Small intestine (tissue), 7 donors: ENCODE data around the gene ACOT8. TPM values are rescaled to one million over a fixed set of nuclear protein-coding genes. Genes with fewer than 3 reads are reported as not detected.

Experiments
- DNase-seq, 2 donors: peaks; one replicate each; pipeline versions ENCODE4 v3.0.0 to v3.0.0-alpha.2; 2013
- FAIRE-seq: peaks from 2 replicates; lab custom pipeline; 2012; peaks lifted over from hg19 to GRCh38; lab: Jason Lieb, UNC
- H3K27ac ChIP-seq, 3 donors: one replicate each; pipeline ENCODE4 v1.5.1; 2013; ENCODE audit warnings: low read length in 2 of 3, mild to moderate bottlenecking in 2 of 3, control low read depth in 1 of 3, inconsistent platforms in 1 of 3, low read depth in 1 of 3, moderate library complexity in 1 of 3
- H3K27me3 ChIP-seq, 3 donors: one replicate each; pipeline ENCODE4 v1.6.1; 2013; ENCODE audit warnings: low read length in 3 of 3, inconsistent platforms in 1 of 3; ENCODE audit not compliant: control insufficient read depth in 3 of 3, insufficient read depth in 3 of 3
- H3K36me3 ChIP-seq, 3 donors: one replicate each; pipeline ENCODE4 v1.6.1; 2013; ENCODE audit warnings: low read length in 3 of 3, inconsistent platforms in 1 of 3, low read depth in 1 of 3, mild to moderate bottlenecking in 1 of 3, moderate library complexity in 1 of 3; ENCODE audit not compliant: control insufficient read depth in 3 of 3, insufficient read depth in 2 of 3
- H3K4me1 ChIP-seq, 3 donors: one replicate each; pipeline ENCODE4 v1.6.1; 2013; ENCODE audit warnings: low read length in 2 of 3, inconsistent platforms in 1 of 3, low read depth in 1 of 3, mild to moderate bottlenecking in 1 of 3, moderate library complexity in 1 of 3; ENCODE audit not compliant: control insufficient read depth in 3 of 3, insufficient read depth in 2 of 3
- H3K4me3 ChIP-seq, 3 donors: one replicate each; pipeline ENCODE4 v1.5.1; 2013; ENCODE audit warnings: low read length in 3 of 3, control low read depth in 1 of 3, inconsistent platforms in 1 of 3, low read depth in 1 of 3, mild to moderate bottlenecking in 1 of 3, moderate library complexity in 1 of 3
- H3K9me3 ChIP-seq, 2 donors: one replicate each; pipeline ENCODE4 v1.6.1; 2013; ENCODE audit warnings: low read depth in 1 of 2, low read length in 1 of 2; ENCODE audit not compliant: control insufficient read depth in 2 of 2, insufficient read depth in 1 of 2
- WGBS, 3 donors: extraction: QIAGEN DNeasy Blood & Tissue Kit; methylation state at CpG; one replicate each; pipeline ENCODE4 v1.1.7; 2013; 5-methylcytosine and 5-hydroxymethylcytosine counted together
- polyA plus RNA-seq, 4 donors: library from polyadenylated mRNA; stranded (reverse) in 3 of 4; unstranded in 1 of 4; fragments of 200-250 nt in 3 of 4; fragments of 120-200 nt in 1 of 4; gene quantifications; one replicate each; pipeline versions ENCODE4 v1.2.1 to v1.2.3, GENCODE V29; 2013
- donor health status: healthy with polysubstance abuse.
- donor health status: control.
- donor health status: control.
- donor health status: Bipolar disorder and iron deficiency.
- donor health status: healthy.

The ACOT8 gene
- polyA plus RNA-seq, 4 donors, result 28.6 to 123 (median 47.6) TPM

DNA sequence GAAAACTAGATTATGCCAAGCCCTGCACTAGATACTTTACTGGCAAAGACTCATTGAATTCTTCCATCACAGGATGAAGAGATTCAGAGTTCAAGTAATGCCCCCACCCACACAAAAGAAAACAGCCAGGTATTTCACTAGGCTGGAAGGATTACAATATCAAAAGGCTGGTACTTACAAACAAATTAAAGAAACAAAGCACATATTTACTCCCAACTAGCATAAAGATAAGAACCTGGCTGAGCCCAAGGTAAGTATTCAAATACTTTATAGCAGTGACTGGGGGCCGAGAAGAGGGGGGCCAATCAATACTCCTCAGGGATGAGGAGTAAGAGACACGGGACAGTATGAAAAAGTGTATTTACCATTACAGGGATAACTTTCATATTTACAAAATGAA lies 3.7 kb downstream of the ACOT8 start:
- 64 to 83% (median 70%) methylated on average over 2 of the region's 2 CpGs for WGBS, 3 donors
- no peak for DNase-seq

DNA sequence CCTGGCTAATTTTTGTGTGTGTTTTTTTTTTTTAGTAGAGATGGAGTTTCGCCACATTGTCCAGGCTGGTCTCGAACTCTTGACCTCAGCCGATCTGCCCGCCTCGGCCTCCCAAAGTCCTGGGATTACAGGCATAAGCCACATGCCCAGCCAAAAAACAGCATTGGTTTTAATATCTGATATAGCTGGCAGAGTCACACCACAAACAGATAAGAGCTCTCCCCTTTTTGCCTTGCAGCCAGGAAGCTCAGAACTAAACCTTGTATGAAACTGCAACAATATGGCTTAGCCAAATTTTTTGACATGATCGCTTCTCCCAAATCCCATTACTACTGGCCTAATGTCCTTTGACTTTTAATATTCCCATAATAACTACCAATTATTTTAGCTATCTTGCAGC lies 4.9 kb downstream of the ACOT8 start:
- Histone ChIP-seq H3K9me3 (no peaks in the 10 kb centered on the region), H3K36me3 (peaks cover 3 to 53% (median 5%) of the 10 kb centered on the region in 3 donors), H3K27ac (no peak overlapping the region), H3K27me3 (no peaks in the 10 kb centered on the region), H3K4me3 (no peak overlapping the region), H3K4me1 (peaks cover 6 to 22% (median 7%) of the 10 kb centered on the region in 3 donors)
- WGBS, 3 donors, result 97 to 100% (median 97%) methylated on average over 6 of the region's 6 CpGs
- no peak for DNase-seq
- FAIRE-seq, result no peak

More for the DNA sequence above, 3.7 kb downstream of the ACOT8 start:
- Histone ChIP-seq H3K36me3 (peaks cover 2 to 44% (median 3%) of the 10 kb centered on the region in 3 donors), H3K27me3 (no peaks in the 10 kb centered on the region), H3K9me3 (no peaks in the 10 kb centered on the region), H3K4me1 (peaks cover 6 to 22% (median 7%) of the 10 kb centered on the region in 3 donors), H3K4me3 (no peak overlapping the region), H3K27ac (no peak overlapping the region)
- no peak for FAIRE-seq

DNA sequence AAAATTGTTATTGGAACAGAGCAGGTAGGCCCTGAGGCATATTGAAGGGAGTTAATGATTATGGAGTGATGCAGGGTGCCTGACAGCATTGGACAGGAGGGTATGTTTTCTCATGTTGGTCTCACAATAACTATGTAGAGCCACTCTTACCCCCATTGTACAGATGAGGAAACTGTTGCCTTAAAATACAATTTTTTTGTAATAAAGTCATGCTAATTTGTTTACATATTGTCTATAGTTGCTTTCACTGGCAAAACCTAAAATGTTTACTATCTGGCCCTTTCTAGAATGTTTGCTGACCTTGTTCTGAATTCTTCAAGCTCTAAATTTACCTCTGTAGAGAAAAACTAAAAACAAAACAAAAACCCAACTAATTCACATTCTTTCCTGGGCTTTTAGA lies 5.7 kb downstream of the ACOT8 start:
- H3K27ac ChIP-seq, result peak overlapping the region in 1 of 3 donors; percentile 61
- H3K4me3 ChIP-seq, result no peak overlapping the region
- H3K4me1 ChIP-seq, result peaks cover 6 to 22% (median 7%) of the 10 kb centered on the region in 3 donors
- H3K9me3 ChIP-seq, result no peaks in the 10 kb centered on the region
- FAIRE-seq (no peak), DNase-seq (no peak)
- H3K36me3 ChIP-seq, result peaks cover 3 to 61% (median 5%) of the 10 kb centered on the region in 3 donors
- H3K27me3 ChIP-seq, result no peaks in the 10 kb centered on the region

DNA sequence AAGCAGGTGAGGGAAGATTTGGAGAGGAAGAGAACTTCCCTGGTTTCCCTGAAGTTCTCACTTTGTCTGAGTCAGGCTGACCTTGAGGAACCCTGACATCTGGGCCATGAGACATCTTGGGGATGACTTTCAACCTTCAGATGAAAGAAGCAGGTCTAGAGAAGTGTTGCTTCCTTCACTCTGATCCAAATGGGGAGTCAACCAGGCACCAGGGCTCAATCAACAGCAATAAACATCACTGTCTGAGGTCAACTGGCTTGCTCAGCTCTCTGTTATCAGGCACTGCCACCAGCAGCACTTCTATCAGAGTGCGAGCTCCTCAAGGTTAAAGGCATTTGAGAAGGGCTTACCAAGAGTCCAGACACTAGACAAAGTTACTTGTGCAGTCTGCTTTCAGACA lies 6.3 kb downstream of the ACOT8 start:
- Histone ChIP-seq H3K4me3 (no peak overlapping the region), H3K4me1 (peaks cover 4 to 18% (median 6%) of the 10 kb centered on the region in 3 donors), H3K9me3 (no peaks in the 10 kb centered on the region), H3K27me3 (no peaks in the 10 kb centered on the region), H3K27ac (peak overlapping the region in 1 of 3 donors; percentile 61), H3K36me3 (peaks cover 3 to 62% (median 5%) of the 10 kb centered on the region in 3 donors)
- DNase-seq (peak; percentile 42 to 58), FAIRE-seq (no peak)
- 57 to 90% (median 64%) methylated on average over 1 of the region's 1 CpG for WGBS, 3 donors

DNA sequence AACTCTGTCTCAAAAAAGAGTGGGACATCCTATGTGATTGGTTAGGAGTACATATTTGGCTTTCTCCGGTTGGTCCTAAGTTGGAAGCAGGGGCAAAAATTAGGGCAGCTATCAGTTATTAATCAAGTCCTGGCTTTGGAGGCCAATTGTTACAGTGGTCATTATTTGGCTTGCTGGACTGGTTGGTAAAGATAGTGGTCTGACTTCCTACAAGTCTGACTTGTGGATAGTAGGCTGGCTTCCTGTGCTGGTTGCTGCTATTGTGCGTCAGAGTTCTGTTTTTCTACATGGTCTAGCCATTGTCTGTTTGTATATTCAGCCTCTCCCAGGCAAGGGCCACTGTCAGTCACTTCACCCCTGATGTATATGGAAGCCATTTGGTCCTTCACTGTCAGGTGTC lies 7.0 kb downstream of the ACOT8 start:
- FAIRE-seq (no peak), DNase-seq (no peak)
- no peaks in the 10 kb centered on the region for H3K9me3 ChIP-seq
- no peaks in the 10 kb centered on the region for H3K27me3 ChIP-seq
- peak overlapping the region in 1 of 3 donors; percentile 61 for H3K27ac ChIP-seq
- no peak overlapping the region for H3K4me3 ChIP-seq
- H3K4me1 ChIP-seq, result peaks cover 0 to 15% (median 3%) of the 10 kb centered on the region in 3 donors
- peaks cover 5 to 67% (median 6%) of the 10 kb centered on the region in 3 donors for H3K36me3 ChIP-seq
- 95 to 96% (median 96%) methylated on average over 2 of the region's 2 CpGs for WGBS, 3 donors

DNA sequence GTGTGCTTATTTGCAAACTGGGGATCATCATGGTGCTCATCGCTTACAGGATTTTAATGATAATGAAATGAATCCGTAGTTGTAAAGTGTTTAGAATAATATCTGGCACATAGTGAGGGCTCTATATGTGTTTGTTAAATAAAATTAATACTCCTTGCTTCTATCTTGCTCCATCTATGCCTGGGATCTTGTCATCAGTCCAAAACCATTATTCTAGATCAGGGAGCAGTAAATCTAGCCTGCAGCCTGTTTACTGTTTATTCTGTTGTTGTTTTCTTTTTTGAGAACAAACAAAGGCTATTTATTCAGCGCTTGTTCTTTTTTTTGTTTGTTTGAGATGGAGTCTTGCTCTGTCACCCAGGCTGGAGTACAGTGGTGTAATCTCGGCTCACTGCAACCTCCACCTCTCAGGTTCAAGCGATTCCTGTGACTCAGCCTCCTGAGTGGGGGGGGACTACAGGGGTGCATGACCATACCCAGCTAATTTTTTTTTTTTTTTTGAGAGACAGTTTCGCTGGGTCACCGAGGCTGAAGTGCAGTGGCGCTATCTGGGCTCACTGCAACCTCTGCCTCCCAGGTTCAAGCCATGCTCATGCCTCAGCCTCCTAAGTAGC lies 8.1 kb downstream of the ACOT8 start:
- Histone ChIP-seq H3K4me1 (peaks cover 0 to 8% (median 0%) of the 10 kb centered on the region in 3 donors), H3K36me3 (peaks cover 10 to 66% (median 12%) of the 10 kb centered on the region in 3 donors), H3K9me3 (no peaks in the 10 kb centered on the region), H3K27me3 (no peaks in the 10 kb centered on the region), H3K4me3 (no peak overlapping the region), H3K27ac (no peak overlapping the region)
- DNase-seq (no peak), FAIRE-seq (no peak)
- WGBS, 3 donors, result 89 to 93% (median 91%) methylated on average over 8 of the region's 8 CpGs

DNA sequence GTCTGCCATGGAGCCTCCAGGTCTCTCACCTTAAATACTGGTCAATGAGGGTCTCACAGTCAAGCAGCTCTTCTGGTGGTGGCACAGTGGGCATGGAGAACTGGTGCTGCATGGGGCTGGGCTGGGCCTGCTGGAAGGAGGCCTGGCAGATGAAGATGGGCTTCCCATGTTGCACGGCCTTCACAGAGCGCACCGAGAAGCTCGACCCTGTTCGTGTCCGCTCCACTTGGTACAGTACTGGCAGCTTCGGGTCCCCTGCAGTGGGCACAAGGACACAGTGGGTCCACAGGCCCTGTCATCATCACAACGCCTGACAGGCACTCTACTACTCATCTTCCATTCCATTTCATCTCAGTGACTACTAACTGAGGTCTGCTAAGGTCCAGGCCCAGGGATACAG lies 8.8 kb downstream of the ACOT8 start:
- no peak for FAIRE-seq
- DNase-seq, result no peak
- Histone ChIP-seq H3K27ac (no peak overlapping the region), H3K36me3 (peaks cover 16 to 70% (median 17%) of the 10 kb centered on the region in 3 donors), H3K27me3 (no peaks in the 10 kb centered on the region), H3K4me1 (peaks cover 0 to 8% (median 0%) of the 10 kb centered on the region in 3 donors), H3K9me3 (no peaks in the 10 kb centered on the region), H3K4me3 (no peak overlapping the region)
- 95 to 96% (median 96%) methylated on average over 8 of the region's 8 CpGs for WGBS, 3 donors

DNA sequence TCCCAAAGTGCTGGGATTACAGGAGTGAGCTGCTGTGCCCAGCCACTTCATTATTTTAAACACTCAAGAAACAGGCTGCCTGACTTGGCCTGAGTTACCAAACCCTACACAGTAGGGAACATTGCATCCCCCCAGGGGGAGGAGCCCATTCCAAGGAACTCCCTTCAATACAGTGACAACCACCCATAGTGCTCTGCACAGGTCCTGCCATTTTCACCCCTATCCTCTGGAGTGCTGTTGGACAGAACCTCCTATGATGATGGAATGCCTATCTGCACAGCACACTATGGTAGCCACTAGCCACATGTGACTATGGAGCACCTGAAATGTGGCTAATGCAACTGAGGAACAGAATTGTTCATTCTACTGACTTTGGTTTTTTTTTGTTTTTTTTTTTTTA lies 11.7 kb downstream of the ACOT8 start:
- Histone ChIP-seq H3K27me3 (no peaks in the 10 kb centered on the region), H3K9me3 (no peaks in the 10 kb centered on the region), H3K4me1 (no peaks in the 10 kb centered on the region), H3K36me3 (peaks cover 19 to 82% (median 23%) of the 10 kb centered on the region in 3 donors), H3K27ac (no peak overlapping the region), H3K4me3 (no peak overlapping the region)
- FAIRE-seq, result no peak
- DNase-seq, result no peak

DNA sequence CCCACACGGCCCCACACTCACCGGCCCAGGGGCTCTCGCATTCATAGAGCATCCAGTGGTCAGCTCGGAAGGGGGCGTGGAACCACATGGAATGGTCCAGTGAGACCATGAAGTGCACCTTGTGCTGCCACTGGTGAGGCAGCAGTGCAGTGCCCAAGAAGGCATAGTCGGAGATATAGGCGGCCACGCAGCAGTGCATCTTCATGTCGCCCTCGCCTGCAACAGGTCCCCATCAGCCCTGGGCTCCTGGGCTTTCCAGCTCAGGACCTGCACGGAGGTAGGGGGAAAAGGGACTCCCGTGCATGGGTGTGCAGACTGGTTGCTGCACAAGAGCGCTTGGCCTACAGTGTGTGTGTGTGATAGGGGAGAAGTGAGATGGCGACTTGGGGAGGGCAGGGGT lies 13.7 kb downstream of the ACOT8 start:
- H3K36me3 ChIP-seq, result peaks cover 17 to 78% (median 20%) of the 10 kb centered on the region in 3 donors

More for the DNA sequence above, 13.7 kb downstream of the ACOT8 start:
- DNase-seq, result no peak
- peak overlapping the region in 1 of 3 donors; percentile 8 for H3K27ac ChIP-seq
- H3K4me1 ChIP-seq, result no peaks in the 10 kb centered on the region
- H3K27me3 ChIP-seq, result no peaks in the 10 kb centered on the region
- 92 to 98% (median 96%) methylated on average over 14 of the region's 14 CpGs for WGBS, 3 donors
- H3K9me3 ChIP-seq, result no peaks in the 10 kb centered on the region
- no peak overlapping the region for H3K4me3 ChIP-seq
- no peak for FAIRE-seq
